Activated CD4-positive, alpha-beta T cell treated with anti-CD3 and anti-CD28 coated beads, Interleukin-2, amount 50 U/mL, for 48 hours (primary cell): ENCODE data around the gene PDIA4.
A peak's percentile ranks its signal among the peaks of the same experiment; 100 is the strongest.
"Not testable (repeated sequence)": the region's sequence is repeated elsewhere in the genome, so short reads cannot be mapped to it uniquely, and the experiment has no call there.

Experiments used
- DNase-seq, 2 experiments: peaks; one replicate each; pipeline ENCODE4 v3.0.0-alpha.2; 2020

Gene PDIA4

DNA sequence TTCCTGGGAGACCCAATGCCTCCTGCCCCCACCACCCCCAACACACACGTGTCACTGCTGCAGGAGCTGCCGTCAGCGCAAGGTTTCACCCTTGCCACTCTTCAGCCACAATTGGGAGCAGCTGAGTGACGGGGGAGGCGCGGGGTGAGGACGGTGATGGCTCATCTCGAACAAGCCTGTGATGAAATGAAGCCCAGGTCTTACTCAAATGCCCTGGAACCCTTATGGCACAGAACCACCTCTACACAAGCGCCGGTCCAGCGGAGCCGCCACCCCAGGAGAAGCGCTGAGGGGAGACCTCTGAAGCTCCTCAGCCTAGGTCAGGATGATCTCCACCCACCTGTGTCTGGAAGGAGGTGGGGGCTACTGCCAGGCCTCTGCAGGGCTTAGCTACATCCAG lies 25.7 kb downstream of the PDIA4 start:
- DNase-seq, result no peak

DNA sequence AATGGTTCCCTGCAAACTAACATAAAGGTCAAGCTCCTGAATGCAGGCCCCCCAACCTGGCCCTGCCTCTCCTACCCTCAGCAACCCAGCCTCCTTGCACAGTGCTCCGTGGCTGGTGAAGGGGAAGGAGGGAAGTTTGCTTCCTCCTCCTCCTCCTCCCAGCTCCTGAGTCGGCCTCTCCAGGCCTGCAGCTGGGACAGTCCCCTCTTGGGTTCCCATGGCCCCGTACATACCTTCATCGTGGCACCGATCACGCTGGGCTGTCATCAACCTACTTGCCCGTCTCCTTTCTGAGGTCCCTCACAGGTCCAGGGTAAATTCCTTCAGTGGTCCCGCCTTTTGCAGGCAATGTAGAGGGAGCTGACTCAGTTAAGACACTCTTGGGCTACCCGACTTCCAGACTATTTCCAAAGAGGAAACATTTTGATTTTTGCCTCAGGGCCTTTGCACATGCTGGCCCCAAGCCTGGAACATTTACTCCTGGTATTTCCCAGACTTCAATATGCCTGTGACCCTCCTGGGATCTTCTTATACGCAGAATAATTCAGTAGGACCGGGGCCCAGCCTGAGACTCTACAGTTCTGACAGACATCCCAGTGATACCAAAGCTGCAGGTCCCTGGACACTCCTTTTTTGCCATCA lies 26.8 kb downstream of the PDIA4 start:
- no peak for DNase-seq

DNA sequence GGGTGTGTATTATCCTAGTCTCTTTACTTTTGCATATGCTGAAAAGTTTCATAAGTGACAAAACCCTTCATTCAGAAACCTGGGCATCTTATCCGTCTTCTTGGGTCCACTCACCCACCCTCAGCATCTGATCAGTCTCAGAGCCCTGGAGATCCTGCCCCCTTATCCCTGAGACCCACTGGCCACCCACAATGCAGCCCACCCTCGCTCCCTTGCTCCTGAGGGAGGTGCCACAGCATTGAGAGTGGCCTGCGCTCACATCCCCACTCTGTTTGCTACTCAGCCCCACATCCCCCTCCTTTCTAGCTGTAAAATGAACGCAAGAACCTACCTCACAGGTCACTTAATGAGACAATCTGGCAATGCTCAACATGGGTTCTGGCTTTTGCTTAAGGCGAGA lies 27.3 kb downstream of the PDIA4 start:
- DNase-seq, result no peak

DNA sequence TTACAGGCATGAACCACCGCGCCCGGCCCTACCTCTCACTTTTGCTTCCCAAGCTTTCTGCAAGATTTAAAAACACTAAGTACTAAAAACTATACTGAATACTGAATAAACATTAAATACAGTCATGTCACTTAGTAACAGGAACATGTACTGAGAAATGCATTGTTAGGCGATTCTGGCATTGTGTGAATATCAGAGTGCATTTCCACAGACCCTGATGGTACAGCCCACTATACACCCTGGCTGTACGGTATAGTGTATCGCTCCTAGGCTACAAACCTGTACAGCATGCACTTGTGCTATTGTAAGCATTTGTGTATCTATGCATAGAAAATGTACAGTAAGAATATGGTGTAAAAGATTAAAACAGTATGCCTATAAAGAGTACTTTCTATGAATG lies 29.1 kb downstream of the PDIA4 start:
- no peak for DNase-seq

DNA sequence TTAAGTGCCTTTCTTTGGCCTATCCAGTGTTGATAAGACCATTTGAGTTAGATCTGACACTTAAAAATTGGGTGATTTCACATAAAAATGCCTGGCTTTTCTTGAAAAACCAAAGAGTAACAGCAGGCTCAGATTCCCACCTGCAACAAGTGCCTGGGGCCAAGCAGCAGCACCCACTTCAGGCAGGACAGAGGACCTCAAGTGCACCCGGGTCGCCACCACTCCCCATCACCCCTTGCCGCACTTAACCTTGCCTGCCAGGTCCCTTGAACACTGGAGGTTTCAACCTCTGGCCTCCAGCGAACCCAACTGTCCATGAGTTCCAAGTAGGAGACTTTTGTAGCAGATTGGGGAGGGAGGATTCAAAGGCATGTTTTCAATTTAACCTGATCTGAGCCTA lies 30.8 kb downstream of the PDIA4 start:
- DNase-seq, result no peak

DNA sequence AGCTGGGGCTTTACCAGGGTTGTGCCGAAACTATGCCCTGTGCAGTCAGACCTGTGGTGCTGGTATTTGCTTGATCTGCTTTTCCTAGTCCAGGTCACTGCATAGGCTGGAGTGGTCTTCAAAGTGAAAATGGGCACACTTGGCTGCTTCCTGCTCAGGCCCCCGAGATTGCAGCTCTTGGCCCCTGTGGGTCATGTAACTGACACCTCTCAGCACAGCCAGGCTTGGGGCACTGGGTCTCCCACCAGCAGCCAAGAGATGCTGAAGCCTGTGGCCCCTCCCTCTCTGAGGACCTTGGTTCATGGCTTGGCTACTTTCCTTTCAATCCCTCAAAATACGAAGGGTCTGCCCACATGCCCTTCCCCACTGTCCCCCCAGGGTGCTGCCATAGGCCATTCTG lies 33.7 kb downstream of the PDIA4 start:
- no peak for DNase-seq

DNA sequence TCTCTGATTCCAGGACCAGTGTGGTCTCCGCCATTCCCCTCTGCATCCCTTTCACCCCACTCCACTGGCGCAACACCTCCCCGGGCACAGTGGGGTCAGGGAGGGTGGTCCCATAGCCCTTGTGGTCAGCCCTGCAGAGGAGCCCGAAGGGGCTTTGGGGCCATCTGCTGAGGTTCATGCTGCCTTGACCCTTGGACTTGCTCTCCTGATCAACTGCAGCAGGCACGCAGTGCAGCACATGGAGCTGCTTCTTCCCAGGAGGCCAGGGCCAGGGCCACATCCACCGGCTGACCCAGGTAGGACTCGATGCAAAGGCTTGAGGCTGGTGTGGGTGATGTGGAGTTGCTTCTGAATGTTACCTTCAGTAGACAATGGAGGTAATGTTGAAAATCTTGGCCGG lies 35.1 kb downstream of the PDIA4 start:
- DNase-seq, result no peak

DNA sequence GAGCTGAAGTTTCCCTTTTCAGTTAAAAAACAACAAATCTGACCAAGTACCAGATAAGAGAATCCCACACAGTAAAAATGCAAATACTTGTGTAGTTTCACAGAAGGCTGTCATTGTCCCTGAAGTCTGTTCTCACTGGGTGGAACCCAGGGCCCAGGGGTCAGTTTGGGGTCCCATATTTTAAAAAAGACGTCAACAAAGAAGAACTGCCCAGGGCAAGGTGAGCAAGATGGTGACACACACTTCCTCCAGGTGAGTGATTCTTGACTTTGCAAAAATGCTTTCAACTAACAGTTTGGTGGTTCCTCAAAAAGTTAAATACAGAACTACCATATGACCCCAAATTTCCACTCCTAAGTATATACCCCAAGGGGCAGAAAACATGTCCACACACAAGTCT lies 36.8 kb downstream of the PDIA4 start:
- no peak for DNase-seq

DNA sequence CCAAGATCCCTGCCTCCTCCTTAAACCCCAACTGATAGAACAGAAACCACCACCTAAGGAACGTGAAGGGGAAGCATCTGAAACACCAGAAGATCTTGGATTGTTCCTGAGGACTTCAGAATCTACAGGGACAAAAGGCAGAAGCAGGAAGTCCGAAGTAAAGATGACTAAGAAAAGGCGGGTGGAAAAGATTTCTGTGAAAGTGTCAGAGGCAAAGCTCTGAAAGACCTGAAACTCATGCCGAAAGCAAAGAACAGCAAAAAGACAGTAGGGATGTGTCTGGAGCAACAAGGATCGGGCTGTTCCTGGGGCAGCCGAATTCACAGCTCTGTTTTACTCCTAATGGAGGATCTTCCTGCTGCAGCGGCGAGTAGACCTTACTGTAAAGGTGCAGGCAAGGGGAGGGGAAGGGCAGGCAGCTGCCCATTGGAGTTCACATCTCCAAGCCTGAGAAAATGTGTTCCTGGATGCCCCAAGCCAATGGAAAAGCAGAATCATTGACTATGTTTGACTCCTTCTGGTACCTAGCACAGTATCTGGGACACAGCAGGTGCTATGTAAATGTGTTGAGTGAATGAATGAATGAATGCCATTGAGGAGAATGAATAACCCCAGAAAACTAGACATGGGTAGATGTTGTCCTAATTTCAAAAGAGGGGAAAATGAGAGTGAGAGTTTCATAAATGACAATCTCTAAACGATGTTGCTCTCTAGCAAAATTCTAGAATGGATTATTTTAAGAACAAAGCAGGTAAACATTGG lies 40.4 kb downstream of the PDIA4 start:
- DNase-seq, result peak in 1 of 2 experiments; percentile 28

DNA sequence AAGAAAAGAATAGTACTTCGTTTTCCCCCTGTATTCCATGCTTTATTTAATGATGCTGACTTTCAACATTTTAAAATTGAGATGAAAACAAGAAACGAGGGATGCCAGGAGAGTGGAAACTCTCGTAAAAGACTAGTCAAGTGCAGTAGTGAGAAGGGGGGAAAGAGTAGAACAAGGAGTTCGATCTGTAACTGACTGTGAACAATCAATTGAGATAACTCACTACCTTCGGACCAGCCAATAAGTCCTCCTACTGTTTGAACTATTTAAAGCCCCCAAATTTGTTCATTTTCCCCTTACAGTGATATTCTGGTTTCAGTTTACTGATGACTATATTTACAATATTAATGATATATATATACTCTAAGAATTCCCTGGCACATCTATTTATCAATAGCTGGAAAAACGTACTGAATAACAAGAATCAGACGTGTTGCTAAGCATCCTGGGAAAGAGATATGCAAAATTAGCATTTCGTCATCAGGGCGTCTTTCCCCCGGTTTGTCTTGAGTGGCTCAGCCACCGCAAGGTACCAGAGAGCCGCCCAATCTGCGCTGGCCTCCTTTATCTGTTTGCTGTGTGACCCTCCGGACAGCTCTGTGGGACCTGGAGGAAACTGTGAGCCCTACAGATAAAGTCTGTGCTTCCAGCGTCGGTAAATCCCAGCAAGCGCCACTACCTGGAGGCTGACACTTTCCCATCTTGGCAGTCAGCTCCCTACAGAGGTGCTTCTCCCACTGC lies 41.1 kb downstream of the PDIA4 start:
- DNase-seq, result peak; percentile 77 to 82

DNA sequence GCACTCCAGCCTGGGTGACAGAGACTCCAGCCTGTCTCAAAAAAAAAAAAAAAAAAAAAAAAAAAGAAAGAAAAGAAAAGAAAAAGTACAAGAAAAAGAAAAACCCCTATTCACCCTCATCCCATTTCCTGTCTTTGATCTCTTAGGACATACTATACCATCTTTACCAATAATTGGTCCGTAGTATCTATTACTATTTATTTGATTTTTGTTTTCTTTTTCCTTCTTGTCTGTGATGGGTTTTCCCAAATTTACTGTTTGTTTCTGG lies 41.6 kb downstream of the PDIA4 start:
- no peak for DNase-seq

DNA sequence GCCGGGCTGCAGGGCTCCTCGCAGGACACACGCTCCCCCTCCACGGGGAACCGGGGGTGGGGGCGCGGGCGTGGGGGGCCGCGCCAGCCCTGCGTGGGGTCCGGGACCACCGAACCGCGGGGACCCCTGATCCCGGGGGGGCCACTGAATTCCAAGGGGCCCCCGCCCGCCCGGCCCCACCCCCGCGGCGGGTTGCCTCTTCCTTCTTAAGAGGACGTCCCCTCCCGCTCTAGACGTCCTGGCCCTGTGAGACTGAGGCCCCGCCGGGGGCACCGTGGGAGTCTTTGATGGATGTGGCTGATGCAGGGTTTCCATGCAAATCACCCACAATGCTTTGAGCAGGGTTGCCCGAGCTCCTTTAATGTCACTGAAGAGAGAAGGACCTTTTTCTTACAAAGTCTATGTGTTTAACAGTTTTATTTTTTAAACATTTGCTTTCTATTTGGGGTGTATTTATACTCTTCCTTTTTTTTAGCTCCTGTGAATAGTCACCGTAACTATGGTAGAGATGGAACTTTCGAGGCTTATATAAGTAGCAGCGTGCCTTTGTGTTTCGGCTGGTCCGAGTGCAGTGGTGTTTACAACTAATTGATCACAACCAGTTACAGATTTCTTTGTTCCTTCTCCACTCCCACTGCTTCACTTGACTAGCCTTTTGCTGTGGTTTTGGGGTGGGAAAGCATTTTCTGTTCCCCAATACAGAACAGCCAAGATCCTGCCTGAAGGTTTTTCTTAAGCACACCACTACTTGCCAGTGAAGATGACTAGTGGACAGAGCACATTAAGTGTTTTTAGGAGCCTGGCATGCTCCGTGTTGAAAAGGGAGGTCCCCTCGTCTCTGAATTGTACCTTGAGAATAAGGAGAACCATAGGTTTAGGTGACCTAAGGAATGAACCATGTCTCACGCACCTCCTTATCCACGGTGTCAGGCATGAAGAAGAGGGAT lies 44.8 kb downstream of the PDIA4 start:
- peak; percentile 83 to 89 for DNase-seq

DNA sequence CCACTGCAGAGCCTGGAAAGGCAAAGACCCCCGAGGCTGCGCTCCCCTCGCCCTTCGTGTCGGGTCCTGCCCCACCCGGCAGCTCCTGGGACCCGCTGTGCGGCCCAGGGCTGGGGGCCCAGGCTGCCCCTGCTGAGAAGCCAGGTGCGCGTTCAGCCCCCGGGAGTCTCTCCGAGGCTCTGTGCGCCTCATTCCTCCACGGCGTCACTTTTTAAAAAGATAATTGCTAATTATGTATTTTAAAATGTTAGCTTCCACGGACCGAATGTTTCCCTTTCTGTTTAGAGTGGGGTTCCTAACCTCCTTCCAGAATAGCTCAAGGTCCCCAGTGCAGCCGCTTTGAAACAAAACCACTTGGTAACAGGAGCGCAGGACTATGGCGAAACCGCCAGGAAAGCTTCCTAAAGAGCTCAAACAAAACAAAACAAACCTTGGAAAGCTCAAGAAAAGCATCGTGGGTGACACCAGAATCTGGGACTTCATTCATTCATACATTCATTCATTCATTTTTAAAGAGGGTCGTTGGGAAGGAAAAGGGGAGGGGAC lies 45.6 kb downstream of the PDIA4 start:
- DNase-seq, result no peak

DNA sequence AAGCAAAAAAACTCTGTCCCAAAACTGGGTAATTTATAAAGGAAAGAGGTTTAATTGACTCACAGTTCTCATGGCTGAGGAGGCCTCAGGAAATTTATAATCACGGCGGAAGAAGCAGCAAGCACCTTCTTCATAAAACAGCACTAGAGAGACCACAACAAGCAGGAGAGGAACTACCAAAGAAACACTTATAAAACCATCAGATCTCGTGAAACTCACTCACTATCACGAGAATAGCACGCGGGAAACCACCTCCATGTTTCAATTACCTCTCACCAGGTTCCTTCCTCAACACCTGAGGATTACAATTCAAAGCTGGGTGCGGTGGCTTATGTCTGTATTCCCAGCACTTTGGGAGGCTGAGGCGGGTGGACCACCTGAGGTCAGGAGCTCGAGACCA lies 48.5 kb downstream of the PDIA4 start:
- no peak for DNase-seq

DNA sequence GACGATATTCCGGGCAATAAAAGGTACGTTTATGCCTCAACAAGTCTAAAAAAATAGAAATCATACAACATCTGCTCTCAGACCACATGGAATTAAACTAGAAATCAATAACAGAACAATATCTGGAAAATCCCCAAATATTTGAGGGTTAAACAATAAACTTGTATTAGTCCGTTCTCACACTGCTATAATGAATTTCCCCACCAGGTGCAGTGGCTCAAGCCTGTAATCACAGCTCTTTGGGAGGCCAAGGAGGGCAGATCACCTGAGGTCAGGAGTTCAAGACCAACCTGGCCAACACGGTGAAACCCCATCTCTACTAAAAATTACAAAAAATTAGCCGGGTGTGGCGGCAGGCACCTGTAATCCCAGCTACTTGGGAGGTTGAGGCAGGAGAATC lies 49.2 kb downstream of the PDIA4 start:
- not testable (repeated sequence) for DNase-seq

DNA sequence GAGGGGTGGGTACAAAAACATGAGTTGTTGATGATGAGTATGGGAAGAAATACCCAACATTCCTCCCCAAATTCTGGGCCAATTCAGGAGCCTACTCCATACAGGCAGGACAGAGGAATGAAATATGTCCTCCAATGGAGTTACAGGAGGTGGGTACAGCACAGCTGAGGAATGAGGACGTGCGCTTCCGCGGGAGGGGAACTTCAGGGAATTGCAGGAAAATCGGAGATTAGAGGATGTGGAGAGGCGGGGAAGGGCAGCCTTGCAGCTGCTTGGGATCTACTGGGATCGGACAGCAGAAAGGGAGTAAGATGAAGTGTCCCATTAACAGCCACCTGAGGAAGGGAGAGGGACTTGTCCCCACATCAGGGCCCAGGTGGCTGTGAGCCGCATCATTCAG lies 50.2 kb downstream of the PDIA4 start:
- no peak for DNase-seq

DNA sequence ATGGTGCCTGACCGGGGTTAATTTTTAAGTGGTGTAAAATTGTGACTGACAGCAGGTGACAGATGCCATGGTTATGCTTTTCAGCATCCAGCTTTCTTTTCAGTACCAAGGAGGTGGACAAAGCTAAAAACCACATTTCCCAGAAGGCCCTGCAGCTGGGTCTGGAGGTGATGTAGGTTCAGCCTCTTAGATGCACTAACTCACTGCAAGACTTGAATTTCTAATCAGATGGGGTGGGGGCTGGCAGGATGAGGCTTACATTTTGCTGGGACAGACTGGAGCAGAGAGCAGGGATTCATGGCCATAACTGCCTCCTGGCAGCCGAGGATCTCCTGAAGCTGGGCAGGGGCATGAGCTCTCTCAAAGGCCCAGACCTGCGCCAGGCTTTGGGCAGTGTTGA lies 52.4 kb downstream of the PDIA4 start:
- DNase-seq, result no peak

DNA sequence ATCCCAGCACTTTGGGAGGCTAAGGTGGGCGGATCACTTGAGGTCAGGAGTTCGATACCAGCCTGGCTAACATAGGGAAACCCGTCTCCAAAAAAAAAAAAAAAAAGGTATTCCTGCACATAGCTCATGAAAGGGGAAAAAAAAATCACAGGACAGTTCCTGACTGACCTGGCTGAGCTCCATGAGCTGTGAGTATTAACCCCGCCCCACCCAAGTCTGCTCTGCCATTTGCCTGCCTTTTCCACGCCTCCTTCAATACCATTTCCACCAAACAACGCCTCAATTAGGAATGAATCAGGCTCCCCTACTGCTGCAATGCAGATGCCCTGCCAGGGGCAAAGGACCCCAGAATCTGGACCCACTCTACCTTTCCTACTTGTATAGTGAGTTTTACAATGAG lies 55.0 kb downstream of the PDIA4 start:
- no peak for DNase-seq

DNA sequence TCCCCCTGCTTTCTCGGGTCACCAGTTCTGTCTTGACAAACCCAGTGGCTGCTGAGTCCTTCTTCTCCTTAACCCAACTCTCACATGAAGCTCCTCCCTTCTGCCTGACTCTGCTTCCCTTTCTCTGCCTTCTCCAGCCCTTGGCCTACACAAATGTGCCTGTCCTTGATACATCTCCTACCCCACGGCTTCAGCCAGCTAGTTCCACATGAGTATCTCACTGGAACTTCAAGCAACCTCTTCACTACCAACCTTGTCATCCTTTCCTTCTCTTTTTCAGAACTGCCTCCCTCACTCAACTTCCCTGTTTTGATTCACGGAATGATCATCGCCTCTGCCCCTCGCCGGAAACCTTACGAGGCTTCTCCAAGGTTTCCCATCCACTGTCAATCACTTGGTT lies 55.9 kb downstream of the PDIA4 start:
- DNase-seq, result no peak

DNA sequence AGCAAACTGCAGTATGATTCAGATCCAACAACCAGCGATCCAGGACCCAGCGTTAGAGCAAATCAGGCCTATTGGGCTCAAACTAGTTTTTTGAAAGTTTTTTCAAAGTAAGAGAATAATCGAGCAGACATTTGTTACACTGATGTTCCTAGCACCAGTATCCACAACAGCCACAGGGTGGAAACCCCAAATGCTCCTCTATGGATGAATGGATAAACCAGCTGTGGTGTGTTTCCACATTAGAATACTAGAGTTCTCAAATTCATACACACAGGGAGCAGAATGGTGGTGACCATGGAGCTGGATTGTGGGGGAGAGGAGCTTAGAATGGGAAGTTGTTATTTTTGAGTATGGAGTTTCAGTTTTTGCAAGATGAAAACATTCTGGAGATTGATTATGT lies 60.7 kb downstream of the PDIA4 start:
- no peak for DNase-seq

DNA sequence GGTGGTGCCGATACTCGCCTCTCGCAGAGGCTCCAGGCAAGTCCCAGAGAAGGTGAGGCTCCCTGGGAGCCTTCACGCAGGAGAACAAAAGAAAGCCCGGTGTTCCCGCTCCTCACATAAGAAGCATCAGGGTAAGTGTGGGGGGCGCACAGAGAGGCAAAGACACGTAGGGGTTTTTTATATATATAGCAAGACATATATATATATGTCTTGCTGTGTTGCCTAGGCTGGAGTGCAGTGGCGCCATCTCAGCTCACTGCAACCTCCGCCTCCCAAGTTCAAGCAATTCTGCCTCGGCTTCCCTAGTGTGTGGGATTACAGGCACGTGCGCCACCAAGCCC lies 61.3 kb downstream of the PDIA4 start:
- DNase-seq, result no peak

DNA sequence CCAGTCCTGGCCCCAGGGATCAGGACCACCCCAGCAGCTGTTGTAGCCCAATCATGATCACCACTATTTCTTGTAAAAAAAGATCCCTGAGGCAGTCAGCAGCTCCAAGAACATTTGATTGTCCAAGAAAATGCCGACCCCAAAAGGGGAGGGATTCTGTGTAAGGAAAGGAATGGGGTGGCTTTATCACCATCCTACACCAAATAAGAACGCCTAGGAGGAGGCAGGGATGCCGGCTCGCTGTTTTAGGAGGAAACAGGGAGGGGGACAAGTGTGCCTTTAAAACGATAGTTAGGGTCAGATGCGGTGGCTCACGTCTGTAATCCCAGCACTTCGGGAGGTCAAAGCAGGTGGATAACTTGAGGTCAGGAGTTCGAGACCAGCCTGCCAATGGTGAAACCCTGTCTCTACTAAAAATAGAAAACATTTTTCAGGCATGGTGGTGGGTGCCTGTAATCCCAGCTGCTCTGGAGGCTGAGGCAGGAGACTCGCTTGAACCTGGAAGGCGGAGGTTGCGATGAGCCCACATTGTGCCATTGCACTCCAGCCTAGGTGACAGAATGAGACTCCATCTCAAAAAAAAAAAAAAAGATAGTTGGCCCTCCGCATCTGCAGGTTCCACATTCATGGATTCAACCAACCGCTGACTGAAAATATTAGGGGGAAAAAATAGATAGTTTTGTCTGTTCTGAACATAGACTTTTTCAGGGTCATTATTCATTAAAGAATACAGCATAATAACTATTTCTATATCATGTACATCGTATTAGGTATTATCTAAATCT lies 63.6 kb downstream of the PDIA4 start:
- no peak for DNase-seq
